COLO668 (cell line): ENCODE data around the gene EMC9.

Experiments
- DNase-seq: peaks from one replicate; lab custom pipeline; 2025; ENCODE audit not compliant: unreplicated experiment; lab: John Stamatoyannopoulos, UW

The EMC9 gene

GRCh38 chr14:24141097-24141880, at the start of gene EMC9:
EMC9 (minus strand) TSS chr14:24141591; CDS start chr14:24141304, 287 bp downstream.
- DNase-seq = peak; percentile 100

- DNase-seq = no peak
Measured at GRCh38 chr14:24190416-24190815, 49.0 kb upstream of the EMC9 start.

- DNase-seq = no peak
Measured at GRCh38 chr14:24189460-24189859, 48.1 kb upstream of the EMC9 start.

GRCh38 chr14:24189059-24189375, 47.6 kb upstream of the EMC9 start:
- DNase-seq = no peak

- DNase-seq = peak; percentile 98
Measured at GRCh38 chr14:24188251-24189058, 47.1 kb upstream of the EMC9 start, which contains the start of gene IPO4. IPO4 (minus strand) TSS chr14:24188816; CDS start chr14:24188787, 29 bp downstream.

- no peak for DNase-seq
Measured at GRCh38 chr14:24187539-24187915, 46.1 kb upstream of the EMC9 start.

GRCh38 chr14:24186831-24187538, 45.6 kb upstream of the EMC9 start:
- DNase-seq = no peak

- no peak for DNase-seq
Measured at GRCh38 chr14:24185741-24186140, 44.4 kb upstream of the EMC9 start.

GRCh38 chr14:24185026-24185425, 43.6 kb upstream of the EMC9 start:
- no peak for DNase-seq

- DNase-seq = no peak
Measured at GRCh38 chr14:24184104-24184970, 42.9 kb upstream of the EMC9 start.

GRCh38 chr14:24183014-24183481, 41.7 kb upstream of the EMC9 start:
- DNase-seq = no peak

- DNase-seq = no peak
Measured at GRCh38 chr14:24182110-24182882, 40.9 kb upstream of the EMC9 start.

GRCh38 chr14:24181371-24182077, 40.1 kb upstream of the EMC9 start:
- DNase-seq = no peak

- peak; percentile 26 for DNase-seq
Measured at GRCh38 chr14:24179961-24180796, 38.8 kb upstream of the EMC9 start.

GRCh38 chr14:24179294-24179960, 38.0 kb upstream of the EMC9 start:
- no peak for DNase-seq

- no peak for DNase-seq
Measured at GRCh38 chr14:24178399-24179178, 37.2 kb upstream of the EMC9 start.

- DNase-seq = no peak
Measured at GRCh38 chr14:24177891-24178290, 36.5 kb upstream of the EMC9 start.
